HL-60/S4 (cell line): ENCODE data around the gene ICA1.

Experiments used
- in situ Hi-C: fragments of 300-500 bp; cut with MboI; formaldehyde crosslinking; loops from 2 replicates; pipeline ENCODE4 v1.14.3; 2022; ENCODE audit warnings: low sequenced_read_pairs

The ICA1 gene

DNA sequence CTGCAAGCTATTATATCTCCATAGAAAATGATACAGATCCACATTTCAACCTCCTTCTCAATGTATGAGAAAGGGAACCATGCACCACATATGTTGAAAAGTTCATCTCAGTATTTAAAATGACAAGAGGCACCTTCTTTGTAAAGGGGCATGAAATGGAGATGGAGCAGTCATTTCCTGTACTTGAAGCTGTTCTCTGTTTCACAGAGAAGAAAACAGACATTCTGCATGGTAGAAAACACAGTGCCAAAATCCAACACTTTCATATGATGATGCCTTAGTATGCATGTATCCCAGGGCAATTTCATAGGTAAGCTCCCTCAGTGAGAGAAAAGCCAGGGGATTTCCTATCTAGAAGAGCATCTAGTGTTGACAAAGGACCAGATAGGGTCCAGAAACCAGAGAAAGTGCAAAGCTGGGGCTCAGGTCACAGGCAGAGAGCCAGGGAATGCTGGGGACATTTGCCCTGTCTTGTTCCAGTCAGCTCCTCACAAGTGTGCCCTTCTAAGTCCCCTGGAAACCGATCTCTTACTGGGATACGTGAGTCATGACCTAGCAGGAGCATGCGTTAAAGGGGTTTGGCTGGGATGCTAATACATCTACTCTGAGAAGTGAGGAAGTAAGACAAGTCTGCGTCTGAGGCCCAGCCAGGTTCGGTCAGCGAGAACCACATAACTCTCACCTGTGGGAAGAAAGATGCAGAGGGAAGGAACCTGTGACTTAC, 118.7 kb downstream of the ICA1 start:
- in situ Hi-C loops = no loop called here

DNA sequence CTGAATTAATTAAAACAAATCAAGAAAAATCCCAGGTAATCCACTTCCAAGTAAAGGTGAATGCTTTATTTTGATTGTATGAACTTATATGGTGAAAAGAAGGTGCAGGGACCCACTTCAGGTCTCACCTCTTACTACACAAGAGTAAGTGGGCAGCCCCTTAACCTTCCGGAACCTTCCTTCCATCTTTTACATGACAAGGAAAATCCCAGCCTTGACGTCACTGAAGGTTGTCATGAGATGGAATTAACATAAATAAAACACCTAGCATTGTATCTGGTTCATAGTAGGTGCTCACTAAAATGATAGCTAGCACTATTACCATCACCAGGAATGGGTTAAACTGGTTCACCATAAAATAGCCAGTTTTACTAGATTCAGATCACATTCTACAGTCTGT, 119.5 kb downstream of the ICA1 start:
- in situ Hi-C loops = no loop called here

GRCh38 chr7:8141070-8141469, 120.9 kb downstream of the ICA1 start:
- in situ Hi-C loops = no loop called here

GRCh38 chr7:8136051-8136730, 125.8 kb downstream of the ICA1 start:
- in situ Hi-C loops = no loop called here

DNA sequence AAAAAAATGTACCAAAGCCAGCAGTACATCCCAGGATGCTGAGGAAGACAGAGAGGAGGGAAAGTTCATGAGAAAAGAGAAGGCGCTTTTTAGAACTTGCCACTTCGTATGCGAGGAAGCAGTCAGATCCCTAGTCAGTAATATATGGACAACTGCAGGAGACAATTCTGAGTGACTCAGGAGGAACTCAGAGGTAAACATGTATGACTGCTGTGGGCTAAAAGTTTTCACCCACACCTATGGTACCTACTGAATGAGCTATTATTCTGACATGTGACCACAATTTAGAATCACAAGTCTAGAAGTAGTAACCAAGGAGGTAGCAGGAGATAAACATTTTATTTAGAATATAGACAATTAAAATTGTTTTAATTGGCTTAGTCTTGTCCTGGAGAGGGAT, 126.5 kb downstream of the ICA1 start:
- in situ Hi-C loops = no loop called here

DNA sequence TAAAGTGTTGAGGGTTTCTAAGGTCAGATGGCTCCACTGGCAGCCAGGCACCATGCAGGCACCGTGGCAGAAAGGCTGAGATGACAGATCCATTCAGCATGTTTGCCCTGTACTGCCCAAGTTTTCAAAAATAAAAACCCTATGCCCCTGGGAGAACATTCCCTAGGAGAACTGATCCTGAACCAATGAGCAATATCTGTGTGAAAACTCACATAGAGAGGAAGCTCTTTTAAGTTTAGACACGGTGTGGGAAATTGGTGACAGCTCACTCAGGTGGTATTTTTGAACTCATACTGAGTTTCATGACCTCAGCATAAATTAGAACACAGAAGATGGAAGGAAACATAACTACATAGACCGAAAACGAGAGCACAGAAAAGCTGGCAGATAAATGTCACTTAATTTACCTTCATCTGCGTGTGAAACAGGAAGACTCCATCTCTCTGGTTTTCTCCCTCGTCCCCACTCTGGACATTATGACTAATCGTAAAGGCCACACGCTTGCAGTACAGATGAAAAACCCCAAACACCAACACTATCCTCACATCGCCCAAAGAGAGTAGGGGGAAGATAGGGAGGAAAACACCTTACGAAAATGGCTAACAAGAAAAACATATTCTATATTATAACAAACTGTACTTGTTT, 127.8 kb downstream of the ICA1 start:
- in situ Hi-C loops = no loop called here

GRCh38 chr7:8133188-8133848, 128.6 kb downstream of the ICA1 start:
- in situ Hi-C loops = no loop called here

DNA sequence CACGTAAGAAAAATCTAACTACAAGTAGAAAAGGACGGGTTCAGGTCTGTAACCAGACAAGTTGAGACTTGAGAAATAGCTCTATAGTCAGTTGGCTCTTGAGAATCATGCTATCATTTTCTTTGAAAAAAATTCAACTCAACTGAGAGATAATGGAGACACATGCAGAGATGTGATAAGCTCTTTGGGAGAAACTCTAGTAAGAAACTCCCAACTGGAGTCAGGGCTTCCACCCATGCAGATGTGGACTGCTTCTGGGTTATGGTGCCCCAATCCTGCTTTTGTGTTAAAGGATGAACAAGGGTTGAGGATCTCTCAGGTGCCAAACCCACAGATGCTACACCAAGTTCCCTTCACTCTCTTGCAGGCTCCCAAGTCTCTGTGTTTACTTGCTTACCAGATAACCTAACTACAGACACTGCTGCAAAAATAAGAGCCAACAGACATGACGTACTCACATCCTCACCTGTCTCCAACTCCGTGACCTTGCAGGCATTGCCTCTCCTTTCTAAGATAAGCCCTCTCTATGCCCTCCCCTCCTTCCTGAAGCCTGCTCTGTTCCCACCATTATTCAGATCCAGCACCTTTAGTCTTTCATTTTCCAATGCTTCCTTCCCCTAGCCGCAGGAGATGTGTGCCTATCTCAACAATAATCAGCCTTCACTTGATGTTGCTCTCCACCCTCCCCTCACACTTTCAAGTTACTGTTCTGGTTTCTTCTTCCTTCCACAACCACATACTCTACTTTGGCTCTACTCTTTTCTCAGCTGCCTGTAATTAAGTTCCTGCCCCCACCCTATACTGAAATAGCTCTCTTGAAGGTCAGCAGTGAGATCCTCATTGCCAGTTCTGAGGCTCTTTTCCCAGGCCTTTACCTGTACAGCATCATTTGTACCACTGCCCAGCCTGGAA, 130.0 kb downstream of the ICA1 start:
- in situ Hi-C loops = no loop called here

GRCh38 chr7:8130663-8131062, 131.3 kb downstream of the ICA1 start:
- in situ Hi-C loops = no loop called here

- in situ Hi-C loops = no loop called here
Measured at GRCh38 chr7:8129318-8129659, 132.7 kb downstream of the ICA1 start.

GRCh38 chr7:8128449-8129317, 133.3 kb downstream of the ICA1 start:
- in situ Hi-C loops = no loop called here

- in situ Hi-C loops = no loop called here
Measured at GRCh38 chr7:8126601-8127167, 135.3 kb downstream of the ICA1 start.

DNA sequence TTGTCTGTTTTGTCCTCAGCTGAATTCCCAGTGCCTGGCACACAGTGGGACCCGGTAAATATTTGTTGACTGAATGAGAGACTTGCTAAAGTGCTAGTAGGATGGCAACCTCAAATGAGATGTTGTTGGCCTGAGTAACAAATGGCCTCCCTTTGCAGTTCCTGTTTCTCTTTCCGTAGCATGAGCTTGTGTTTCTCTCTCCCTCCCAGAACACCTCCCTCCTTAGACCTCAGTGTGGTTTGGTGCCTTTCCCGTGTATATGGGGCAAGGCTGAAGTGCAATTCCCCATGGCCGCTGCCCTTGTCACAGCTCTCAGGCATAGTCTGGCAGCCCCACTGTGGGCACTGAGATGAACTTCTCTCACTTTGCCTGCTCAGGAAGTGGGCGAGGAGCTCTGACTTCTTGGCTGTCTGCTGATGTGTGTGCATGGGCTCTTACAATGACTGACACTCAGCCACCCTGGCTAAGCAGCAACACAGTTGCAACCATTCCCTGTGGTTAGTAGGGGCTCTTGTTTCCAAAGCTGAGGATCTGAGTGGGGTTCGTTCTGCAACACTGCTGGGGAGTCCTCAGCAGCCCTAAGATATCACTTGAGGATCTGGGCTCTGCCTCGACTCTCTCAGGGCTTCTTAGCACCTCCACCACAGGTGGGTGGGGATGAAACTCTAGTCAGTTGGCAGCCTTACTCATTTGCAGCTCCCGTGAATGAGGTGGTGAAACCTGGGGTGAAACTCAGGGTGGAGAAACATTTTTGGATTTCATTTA, 136.1 kb downstream of the ICA1 start:
- in situ Hi-C loops = no loop called here

DNA sequence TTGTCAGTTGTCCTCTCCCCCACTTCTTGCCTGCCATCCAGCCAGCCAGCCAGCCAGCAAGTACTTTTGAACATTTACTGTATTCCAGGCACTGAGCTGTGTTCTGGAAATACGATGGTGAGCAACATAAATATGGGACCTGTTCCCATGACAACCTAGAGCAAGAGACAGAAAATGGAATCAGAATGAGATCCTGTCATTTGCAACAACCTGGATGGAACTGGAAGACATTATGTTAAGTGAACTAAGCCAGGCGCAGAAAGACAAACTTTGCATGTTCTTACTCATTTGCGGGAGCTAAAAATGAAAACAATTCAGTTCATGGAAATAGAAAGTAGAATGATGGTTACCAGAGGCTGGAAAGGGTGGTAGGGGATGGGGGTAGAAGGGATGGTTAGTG, 140.7 kb downstream of the ICA1 start:
- in situ Hi-C loops = no loop called here

GRCh38 chr7:8120390-8121058, 141.4 kb downstream of the ICA1 start:
- in situ Hi-C loops = no loop called here

GRCh38 chr7:8119262-8119661, 142.7 kb downstream of the ICA1 start:
- in situ Hi-C loops = no loop called here

DNA sequence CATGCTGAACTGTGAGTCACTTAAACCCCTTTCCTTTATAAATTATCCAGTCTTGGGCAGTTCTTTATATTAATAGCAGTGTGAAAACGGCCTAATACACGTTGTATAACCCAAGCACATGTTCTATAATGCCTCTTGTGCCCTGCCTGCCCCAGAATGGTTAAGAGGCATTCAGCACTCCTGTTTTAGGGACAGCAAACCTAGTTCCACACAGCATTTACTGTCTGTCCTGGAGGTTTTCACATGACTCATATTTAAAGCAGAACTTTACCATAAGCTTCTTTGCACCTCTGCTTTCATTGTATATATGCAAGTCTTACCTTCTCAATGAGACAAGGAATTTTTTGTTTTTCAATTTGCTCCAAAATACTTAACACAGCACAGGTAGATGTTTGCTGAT, 144.8 kb downstream of the ICA1 start:
- in situ Hi-C loops = no loop called here
